ENCODE measurements around the gene DEF6.

The DEF6 gene

GRCh38 chr6:35351422-35351821 lies 53.8 kb downstream of the DEF6 start:
- no peak for DNase-seq

GRCh38 chr6:35352735-35353134 lies 55.1 kb downstream of the DEF6 start:
- DNase-seq, result no peak

- DNase-seq, result no peak
Observed at GRCh38 chr6:35354361-35355135, 56.9 kb downstream of the DEF6 start.

GRCh38 chr6:35356391-35356790 lies 58.8 kb downstream of the DEF6 start:
- DNase-seq, result no peak

- DNase-seq, result no peak
Observed at GRCh38 chr6:35357677-35358076, 60.1 kb downstream of the DEF6 start.

- DNase-seq, result no peak
Observed at GRCh38 chr6:35358086-35358485, 60.5 kb downstream of the DEF6 start.

GRCh38 chr6:35359346-35359743 lies 61.7 kb downstream of the DEF6 start:
- no peak for DNase-seq

- peak; percentile 85 for DNase-seq
Observed at GRCh38 chr6:35359744-35360348, 62.2 kb downstream of the DEF6 start.

- no peak for DNase-seq
Observed at GRCh38 chr6:35360349-35361138, 62.9 kb downstream of the DEF6 start.

- no peak for DNase-seq
Observed at GRCh38 chr6:35362200-35362599, 64.6 kb downstream of the DEF6 start.

GRCh38 chr6:35363293-35363750 lies 65.7 kb downstream of the DEF6 start:
- no peak for DNase-seq

GRCh38 chr6:35365594-35366203 lies 68.1 kb downstream of the DEF6 start:
- no peak for DNase-seq

- no peak for DNase-seq
Observed at GRCh38 chr6:35366204-35366596, 68.6 kb downstream of the DEF6 start.

- DNase-seq, result no peak
Observed at GRCh38 chr6:35367646-35368037, 70.0 kb downstream of the DEF6 start.

GRCh38 chr6:35368038-35368887 lies 70.6 kb downstream of the DEF6 start:
- peak; percentile 80 for DNase-seq

GRCh38 chr6:35370124-35370741 lies 72.6 kb downstream of the DEF6 start:
- peak; percentile 99 for DNase-seq

GRCh38 chr6:35370785-35371493 lies 73.3 kb downstream of the DEF6 start:
- DNase-seq, result no peak

Measured in EL (cell line).